Iris pigment epithelial cell (primary cell): Measurements from ENCODE around the gene WWOX.

Source experiments
- DNase-seq: peaks from one replicate; pipeline ENCODE4 v3.0.0-alpha.2; 2011; ENCODE audit warnings: low read depth

The WWOX gene

GRCh38 chr16:78399384-78399783 is 299.9 kb downstream of the WWOX start:
- no peak for DNase-seq

GRCh38 chr16:78402833-78403232 is 303.4 kb downstream of the WWOX start:
- DNase-seq: no peak

GRCh38 chr16:78405040-78405439 is 305.6 kb downstream of the WWOX start:
- DNase-seq: no peak

- no peak for DNase-seq
These were observed 306.4 kb downstream of the WWOX start for GRCh38 chr16:78405833-78406232.

GRCh38 chr16:78407191-78407590 is 307.7 kb downstream of the WWOX start:
- peak; percentile 32 for DNase-seq

GRCh38 chr16:78413651-78414050 is 314.2 kb downstream of the WWOX start:
- no peak for DNase-seq

- no peak for DNase-seq
These were observed 315.6 kb downstream of the WWOX start for GRCh38 chr16:78415013-78415412.

- no peak for DNase-seq
These were observed 316.2 kb downstream of the WWOX start for GRCh38 chr16:78415669-78416068.

GRCh38 chr16:78416400-78416799 is 316.9 kb downstream of the WWOX start:
- DNase-seq: no peak

GRCh38 chr16:78421181-78421708 is 321.8 kb downstream of the WWOX start:
- DNase-seq: no peak

- DNase-seq: no peak
These were observed 325.8 kb downstream of the WWOX start for GRCh38 chr16:78425281-78425680.

GRCh38 chr16:78425891-78426510 is 326.5 kb downstream of the WWOX start:
- no peak for DNase-seq

GRCh38 chr16:78428193-78428592 is 328.7 kb downstream of the WWOX start:
- no peak for DNase-seq

- no peak for DNase-seq
These were observed 330.8 kb downstream of the WWOX start for GRCh38 chr16:78430281-78430680.

- no peak for DNase-seq
These were observed 331.7 kb downstream of the WWOX start for GRCh38 chr16:78431004-78431670.

GRCh38 chr16:78431701-78432100 is 332.2 kb downstream of the WWOX start:
- no peak for DNase-seq

- DNase-seq: no peak
These were observed 333.0 kb downstream of the WWOX start for GRCh38 chr16:78432451-78432850.

GRCh38 chr16:78433116-78433515 is 333.7 kb downstream of the WWOX start:
- no peak for DNase-seq

- DNase-seq: no peak
These were observed 334.9 kb downstream of the WWOX start for GRCh38 chr16:78434401-78434800.

GRCh38 chr16:78435260-78435659 is 335.8 kb downstream of the WWOX start:
- DNase-seq: no peak

GRCh38 chr16:78436023-78436422 is 336.6 kb downstream of the WWOX start:
- DNase-seq: no peak

- no peak for DNase-seq
These were observed 337.4 kb downstream of the WWOX start for GRCh38 chr16:78436846-78437245.

- DNase-seq: peak; percentile 21
These were observed 338.0 kb downstream of the WWOX start for GRCh38 chr16:78437352-78437968.
